ENCODE measurements around the gene TMCC1. TPM values are rescaled to one million over a fixed set of nuclear protein-coding genes. Genes with fewer than 3 reads are reported as not detected.
"Not testable (repeated sequence)": the region's sequence is repeated elsewhere in the genome, so short reads cannot be mapped to it uniquely, and the experiment has no call there.

The TMCC1 gene
- polyA plus RNA-seq, 5 donors = 22.1 to 28.1 (median 26.2) TPM

DNA sequence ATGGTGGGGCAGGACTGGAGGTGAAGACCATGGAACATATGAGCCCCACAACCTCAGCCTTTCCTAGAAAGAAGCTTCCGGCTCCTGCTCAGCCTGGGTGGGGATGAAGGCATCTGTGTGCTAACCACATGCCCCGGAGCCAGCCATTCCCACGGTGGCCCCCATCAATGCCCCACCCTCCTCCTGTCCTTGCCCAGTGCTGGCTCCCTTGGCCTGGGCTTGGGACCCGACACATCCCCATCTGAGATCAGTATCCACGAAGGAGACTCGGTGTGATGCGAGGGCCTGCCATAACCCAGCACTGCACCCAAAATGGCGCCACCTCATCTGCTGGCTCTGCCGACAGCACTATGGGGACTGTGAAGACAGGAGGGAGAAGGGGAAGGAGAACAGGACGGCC is 270.6 kb downstream of the TMCC1 start:
- DNase-seq = no peak

DNA sequence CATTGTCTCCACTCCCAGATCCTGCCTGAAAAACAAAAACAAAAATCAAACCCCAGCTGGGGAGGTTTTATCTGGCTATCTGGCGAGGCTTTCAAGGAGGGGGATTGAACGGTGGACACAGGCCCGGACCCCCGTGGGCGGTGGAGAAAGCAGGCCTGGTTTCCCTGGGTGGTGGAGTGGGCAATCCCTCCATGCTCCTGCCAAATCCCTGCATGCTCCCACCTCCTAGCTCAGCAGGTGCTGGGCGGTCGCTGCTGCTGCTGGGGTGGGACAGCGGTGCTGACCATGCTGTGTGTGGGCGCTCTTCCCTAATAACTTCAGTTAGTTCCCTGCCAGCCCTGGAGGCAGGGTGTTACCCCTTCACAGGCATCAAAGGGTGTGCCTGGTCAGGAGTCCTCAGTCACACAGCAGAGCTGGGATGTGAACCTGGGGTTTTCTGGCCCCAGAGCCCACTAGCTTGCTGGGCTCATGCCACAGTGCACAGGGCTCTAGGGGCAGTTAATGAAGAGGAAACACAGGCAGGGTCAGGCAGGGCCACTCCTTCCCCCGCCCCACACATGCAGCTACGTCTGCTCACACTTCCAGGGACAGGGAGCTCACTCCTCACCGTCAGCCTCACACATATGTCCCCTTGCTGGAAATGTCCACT is 271.2 kb downstream of the TMCC1 start:
- no peak for DNase-seq

DNA sequence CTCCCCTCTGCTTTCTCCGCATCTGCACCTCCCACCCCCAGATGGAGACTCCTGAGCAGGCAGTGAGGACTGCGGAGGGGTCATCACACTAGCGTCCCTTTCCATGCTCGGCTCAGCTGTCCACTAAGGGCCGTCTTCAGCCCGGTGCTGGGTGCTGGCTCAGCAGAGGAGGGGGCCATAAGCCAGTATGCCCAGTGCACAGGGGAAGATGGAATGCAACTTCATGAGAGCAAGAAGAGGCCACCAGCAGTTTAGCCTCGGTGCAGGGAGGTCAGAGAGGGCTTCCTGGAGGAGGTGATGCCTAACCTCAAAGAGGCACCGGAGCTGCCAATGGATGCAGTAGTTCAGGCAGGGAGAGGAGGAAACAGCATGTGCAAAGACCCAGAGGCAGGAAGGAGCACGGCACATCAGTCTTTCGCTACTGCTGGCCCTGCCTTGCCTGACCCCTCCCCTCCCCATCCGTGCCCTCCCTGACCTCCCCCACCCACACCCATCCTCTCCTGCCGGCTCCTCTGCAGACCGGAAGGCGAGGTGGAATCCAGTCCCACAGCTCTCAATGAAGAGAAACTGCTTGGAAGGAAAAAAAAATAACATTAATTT is 271.8 kb downstream of the TMCC1 start:
- DNase-seq = no peak

DNA sequence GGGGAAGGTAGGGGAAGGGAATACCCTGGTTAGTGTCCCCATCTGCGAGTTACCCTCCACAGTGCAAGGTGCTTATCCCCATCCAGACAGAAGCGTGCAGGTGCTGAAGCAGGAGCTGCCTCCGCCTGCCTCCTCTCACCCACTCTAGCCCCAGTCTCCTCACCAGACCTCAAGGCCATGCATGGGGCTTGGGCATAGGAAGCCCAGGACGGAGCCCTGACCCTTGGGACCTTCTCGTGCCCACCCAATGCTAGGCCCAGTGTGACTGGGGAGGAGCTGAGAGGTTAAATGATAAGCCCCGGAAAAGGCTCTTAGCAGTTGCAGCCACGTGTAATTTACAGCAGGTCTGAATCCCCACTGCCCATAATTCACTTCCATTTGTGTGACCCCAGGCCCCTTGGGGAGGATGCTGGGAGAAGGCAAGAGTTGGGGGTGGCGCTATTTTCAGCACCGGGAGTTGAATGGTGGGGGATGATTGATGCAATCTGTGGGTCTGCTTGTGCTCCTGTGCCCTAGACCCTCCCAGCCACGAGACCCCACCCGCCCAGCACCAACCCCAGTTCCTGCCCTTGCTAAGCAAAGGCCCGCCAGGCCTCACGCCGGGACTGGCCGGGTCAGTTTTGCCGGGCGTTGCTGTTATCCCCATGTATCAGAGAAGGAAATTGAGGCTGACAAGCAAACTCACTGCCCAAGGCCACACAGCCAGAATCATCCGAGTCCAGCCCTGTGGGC is 272.5 kb downstream of the TMCC1 start:
- no peak for DNase-seq

DNA sequence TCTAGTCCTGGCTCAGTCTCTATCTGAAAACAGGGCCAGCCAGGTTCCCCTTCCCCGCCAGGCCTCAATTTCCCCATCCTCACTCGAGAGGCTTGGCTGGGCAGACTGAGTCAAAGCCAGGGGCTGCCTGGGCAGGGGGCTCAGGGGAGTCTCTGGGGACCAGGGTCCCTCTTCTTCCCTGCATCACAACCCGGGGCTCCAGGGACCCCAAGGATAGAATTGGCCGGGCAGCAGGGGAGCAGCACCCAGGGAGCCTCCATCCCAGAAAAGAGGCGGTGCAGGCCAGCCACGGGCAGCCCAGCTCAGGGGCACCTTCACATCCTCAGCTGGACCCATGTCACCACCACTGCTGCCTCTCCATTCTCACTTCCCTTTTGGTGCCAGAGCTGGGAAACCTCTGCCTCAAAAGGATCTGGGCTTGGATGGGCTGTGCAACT is 273.8 kb downstream of the TMCC1 start:
- DNase-seq = no peak

DNA sequence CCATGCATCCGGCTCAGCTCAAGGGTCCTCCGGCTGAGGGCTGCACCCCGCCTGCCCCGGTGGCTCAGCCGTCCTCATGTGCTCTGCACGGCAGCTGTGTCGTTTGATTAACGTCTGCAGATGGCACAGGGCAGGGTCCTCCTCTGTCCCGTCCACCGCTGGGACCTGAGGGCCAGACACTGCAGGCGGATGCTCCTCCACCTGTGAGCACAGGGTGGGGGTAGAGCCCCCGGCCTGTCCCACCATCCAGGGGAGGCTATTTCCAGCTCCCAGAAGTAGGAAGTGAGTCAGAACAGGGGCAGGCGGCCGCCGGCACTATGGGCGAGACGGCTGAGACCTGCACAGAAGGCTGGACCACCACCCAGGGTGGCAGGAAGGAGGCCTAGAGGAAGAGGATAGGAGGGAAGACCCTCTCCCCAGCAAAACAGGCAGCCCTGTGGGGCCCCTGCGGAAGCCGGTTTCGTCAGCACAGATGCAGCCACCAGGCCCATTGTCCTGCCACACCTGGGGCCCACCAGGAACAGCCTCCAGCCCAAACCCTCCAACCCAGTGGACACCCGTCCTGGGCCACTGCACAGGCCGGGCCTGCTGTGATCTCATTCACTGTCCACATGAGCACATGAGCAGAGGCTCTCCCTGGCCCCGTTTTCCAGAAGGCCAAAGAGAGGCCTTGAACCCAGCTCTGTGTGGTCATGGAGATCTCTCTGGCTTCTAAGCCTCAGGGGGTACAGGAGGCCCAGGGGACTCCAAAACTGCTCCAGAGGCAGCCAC is 274.4 kb downstream of the TMCC1 start:
- no peak for DNase-seq

DNA sequence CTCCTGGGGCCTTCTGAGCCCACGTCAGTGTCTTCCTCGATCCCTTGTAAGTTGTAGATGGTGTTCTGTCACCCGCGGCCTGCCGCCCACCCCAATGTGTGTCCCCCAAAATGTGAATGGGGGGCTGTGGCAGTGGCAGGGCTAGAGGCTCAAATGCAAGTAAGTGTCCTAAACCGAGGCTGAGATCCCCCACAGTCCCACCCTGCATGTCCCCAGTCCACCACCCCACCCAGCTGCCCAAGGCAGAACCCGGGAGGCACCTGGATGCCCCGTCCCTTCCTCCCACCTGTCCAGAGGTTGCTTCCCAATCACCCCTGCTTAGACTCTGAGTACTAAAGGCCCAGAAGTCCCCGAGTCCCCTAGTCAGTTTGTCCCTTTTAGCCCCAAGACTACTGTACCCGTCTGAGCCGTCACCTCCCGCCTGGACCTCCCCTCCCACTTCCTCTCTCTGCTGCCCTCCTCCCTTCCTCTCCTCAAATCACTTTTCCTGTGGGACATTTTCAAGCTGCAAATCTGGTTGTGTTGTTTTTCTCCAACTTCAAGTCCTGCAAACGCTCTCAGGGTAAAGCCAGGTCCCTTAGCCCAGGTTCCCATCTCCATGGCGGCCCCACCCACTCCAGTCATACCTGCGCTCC is 275.2 kb downstream of the TMCC1 start:
- no peak for DNase-seq

DNA sequence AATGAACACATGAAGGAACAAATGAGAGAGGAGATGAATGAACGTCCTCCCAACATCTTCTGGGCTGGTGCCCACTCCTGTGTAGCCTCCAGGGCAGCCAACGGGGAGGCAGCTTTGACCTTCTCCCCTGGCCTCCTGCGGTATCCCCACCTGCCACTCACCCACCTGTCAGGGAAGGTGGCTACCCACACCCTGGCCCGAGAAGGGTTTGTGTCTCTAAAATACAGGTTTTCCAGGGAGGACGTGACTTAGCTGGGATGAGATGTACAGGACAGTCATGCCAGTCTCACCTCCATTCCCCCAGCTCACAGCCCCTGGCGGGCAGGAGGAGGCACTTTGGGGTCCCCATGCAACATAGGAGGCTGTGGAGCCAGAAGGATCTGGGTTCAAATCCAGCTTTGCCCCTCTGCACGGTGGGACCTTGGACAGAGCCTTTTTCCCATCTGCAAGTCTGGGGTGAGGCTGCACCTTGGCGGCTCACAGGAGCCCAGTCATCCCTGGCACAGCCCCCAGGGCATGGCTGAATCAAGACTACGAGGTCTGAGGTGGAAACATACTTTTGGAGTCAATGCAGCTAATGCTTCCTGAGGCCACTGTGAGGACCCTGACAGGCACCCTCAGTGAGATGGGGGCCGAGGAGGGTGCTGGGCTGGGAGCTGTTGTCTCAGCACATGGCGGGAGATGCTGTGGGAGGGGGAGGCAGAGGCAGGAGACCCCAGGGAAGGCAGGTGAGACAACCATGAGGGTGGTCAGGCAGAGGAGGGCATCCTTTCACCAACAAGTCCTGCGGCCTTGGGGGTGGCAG is 275.9 kb downstream of the TMCC1 start:
- no peak for DNase-seq

DNA sequence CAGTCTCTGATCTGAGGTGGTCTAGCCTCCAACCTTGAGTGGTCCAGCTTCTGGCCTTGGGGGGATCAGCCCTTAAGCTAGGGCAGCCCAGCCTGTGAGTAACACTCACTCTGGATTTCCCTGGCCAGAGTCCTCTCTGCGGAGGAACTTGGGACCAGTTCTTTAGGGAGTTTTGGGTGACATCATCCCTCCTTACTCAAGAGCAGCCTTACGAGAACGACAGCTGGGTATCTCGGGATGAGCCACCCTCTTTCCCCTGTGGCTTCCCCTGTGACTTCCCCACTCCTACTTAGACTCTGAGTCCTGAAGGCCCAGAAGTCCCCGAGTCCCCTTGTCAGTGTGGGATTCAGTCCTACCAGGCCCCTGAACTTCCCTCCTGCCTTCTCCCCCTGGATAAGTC is 276.8 kb downstream of the TMCC1 start:
- DNase-seq = no peak

DNA sequence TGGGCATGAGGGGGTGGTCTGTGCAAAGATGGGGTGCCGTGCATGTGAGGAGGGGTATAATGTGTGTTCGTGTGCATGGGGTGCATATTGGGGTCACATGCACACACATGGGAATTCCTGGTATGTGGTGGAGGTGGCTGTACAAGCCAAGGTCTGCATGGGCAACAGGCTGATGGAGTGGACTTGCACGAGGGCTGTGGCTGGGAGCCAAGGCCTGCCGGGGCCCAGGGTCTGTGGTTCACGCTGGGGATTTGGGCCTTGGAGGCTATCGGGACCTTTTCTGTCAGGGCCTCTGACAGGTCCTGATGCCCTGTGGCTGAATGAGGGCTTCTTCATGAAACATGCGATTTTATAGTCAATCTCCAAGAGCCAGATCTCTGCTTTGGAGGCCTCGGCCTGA is 277.2 kb downstream of the TMCC1 start:
- no peak for DNase-seq

DNA sequence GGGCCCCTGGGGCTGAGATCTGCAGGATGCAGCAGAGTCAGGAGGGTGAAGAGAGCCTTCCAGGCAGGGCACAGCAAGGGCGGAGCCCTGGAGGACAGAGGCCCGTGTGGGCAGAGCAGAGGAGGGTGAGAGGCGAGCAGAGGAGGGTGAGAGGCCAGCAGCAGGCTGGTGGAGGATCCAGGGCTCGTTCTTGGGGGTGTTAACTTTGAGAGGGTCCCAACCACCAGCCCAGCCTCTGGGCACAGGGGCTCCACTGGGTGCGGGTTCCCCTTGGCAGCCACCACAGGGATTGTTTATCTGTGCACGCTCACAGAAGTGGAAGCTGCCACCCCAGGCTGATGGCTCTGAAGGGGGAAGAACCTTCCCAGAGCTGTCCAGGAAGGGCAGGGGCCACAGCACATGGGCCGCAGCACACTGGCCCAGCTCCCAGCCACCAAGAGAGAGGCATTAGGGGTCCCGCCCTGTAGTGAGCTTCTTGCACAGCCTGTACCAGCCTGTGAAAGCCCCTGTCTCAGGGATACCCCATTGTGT is 277.7 kb downstream of the TMCC1 start:
- DNase-seq = no peak

DNA sequence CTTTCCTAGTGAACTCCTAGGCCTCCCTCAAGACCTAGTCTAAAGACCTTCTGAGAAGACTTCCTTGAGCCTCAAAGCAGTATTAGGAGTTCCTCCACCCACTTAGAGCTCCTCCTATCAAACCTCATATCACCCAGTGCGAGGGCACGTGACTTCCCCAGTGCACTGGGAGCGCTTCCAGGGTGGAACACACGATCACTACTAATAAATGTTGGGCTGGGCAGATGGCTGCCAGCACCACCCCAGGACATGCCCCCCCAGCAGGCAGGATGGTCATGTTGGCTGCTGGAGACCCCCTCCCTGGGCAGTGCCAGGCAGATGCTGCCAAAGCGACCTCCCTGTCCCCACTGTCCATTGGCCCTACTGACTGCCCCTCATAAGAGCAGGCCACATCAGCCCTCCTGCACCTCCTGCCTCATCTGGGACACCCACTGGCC is 278.6 kb downstream of the TMCC1 start:
- DNase-seq = no peak

DNA sequence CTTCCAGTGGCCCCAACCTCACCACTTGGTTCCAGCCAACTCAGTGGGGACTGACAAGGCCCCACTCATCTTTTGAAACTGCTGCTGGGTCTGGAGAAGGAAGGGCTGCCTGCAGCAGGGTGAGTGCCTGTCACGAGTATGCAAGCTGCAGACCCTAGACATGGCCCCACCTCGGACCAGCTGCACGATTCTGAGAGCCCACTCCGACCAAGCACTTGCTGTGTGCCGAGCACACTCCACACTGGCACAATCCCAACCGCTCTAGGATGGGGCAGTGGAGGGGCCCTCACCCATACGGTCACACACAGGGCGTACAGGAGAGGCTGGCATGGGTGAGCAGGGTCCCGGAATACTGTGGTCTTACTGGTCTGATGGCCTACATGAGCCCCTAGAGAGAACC is 279.1 kb downstream of the TMCC1 start:
- DNase-seq = no peak

DNA sequence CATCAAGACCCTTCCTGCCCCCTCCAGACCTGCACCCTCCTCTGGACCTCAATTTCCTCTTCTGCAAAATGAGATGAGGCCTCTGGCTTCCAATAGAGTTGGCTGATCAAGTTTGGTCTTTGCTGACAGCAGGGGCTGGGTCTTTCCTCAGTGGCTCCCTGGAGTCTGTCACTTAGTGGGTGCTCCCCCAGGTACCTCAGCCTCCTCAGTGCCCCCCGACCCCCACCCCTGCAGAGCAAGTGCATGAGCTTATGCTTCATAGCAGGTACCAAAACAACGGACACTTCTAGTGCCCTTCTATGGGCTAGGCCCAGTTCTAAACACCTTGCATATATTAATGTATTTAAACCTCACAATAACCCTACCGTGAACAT is 280.2 kb downstream of the TMCC1 start:
- DNase-seq = no peak

DNA sequence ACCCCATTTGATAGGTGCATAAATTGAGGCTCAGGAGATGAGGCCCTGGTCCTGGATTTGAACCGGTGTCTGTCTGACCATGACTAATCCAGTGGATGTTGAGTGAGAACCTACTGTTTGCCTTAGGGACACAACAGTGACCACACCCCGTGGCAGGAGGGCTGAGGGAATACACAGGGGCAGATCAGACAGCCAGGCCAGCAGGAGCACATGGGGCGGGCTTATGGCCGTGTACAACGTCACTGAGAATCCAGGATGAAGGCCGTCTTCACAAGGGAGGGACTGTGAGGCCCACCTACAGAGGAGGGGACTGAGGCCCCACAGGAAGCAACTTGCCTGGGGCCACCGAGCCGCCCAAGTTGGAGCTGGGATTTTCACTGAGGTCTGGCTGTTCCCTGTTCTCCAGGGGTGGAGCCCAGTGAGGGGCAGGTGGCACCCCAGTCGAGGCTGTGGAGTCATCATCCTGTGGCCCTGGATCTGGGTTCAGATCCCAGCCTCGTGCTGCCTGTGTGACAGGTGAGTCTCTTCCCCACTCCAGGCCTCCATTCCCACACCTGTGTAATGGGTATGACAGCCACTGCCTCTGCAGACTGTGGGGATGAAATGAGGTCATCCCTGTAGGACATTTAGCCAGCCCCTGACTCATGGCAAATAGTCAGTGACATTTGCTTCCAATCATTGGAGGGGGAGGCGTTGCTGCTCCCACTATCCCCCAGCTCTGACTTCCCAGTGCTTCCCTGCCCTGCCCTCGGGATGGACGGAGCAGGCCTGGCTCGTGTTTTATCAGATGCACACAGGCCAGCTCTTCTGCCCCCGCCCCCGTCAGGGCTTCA is 280.8 kb downstream of the TMCC1 start:
- DNase-seq = no peak

DNA sequence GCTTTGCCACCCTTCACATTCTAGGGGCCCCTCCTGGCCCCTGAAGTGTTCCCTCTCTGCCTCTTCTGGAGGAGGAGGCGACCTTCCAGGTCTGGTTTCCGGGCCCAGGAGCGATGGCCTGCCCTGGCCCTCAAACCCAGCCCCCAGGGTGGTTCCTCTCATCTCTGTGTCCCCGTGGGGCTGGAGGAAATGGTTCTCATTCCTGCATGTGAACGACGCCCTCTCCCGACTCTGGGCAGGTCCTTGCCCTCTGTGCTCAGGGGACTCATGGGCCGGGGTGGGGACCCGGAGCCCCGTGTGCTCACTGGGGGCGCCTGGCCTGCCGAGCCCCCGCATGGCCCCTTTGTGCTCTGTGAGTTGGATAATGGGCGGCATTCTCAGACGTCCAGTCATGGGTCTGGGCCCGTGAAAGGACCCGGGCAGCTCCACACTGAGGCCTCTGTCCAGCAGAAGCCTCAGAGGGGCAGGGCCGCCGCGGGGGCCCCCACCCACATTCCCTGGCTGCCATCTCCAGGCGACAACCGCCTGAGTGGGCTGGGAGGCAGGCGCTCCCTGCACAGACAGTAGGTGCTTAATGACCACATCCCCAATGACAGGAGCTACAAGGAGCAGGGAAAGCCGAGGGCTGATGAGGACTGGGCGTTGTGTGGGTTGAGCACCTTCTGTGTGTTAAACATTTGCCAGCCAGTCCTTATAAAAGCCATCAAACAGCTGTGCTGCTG is 281.5 kb downstream of the TMCC1 start:
- no peak for DNase-seq

DNA sequence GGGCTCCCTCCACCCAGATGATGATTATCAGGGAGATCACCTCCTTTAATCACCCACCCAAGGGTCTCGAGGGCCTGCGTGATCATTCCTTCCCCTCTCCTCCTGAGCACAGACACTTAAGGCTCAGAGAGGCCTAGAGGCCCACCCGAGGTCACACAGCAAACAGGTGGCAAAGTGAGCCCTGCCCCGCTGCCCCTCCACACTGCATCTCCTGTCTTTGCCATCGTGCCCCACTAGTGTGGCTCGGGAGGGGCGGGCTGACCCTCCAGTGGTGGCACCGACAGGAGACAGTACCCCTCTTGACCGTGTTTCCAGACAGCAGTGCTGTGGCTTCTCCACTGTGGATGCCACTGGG is 282.1 kb downstream of the TMCC1 start:
- no peak for DNase-seq

DNA sequence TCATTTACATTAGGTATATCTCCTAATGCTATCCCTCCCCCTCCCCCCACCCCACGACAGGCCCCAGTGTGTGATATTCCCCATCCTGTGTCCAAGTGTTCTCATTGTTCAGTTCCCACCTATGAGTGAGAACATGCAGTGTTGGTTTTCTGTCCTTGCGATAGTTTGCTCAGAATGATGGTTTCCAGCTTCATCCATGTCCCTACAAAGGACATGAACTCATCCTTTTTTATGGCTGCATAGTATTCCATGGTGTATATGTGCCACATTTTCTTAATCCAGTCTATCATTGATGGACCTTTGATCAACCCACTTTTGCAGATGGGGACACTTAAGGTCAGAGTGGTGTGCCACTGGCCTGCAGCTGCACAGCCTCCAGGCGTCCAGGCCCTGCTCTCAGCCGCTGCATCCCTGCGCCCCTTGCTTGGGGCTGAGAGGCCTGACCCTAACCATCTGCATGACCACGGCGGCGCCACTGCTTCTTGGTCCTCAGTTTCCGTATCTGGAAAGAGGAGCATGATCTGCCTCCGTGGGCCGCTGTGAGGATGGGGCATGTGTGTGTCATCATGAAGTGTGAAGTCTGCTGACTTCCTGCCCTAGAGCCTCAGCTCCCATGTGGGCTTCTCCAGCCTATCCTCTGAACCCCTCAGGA is 282.6 kb downstream of the TMCC1 start:
- not testable (repeated sequence) for DNase-seq

DNA sequence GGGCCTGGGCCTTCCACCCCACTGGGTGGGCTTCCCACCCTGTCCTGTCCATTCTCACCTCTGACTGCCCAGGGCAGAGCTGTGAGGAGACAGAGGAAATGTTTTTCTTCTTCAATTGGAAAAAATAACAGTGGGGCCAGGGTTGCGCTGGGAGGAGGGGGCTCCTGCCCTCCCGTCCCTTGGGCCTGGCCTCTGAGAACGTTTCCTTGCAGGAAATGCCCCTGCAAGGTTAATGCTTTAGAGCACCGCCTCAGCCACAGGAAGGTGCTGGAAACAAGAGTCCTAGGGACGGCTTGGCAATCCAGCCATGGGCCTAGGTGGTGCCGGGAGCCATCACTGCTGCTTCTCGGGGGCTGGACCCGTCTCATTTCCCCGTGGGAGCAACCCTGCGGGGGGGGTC is 283.2 kb downstream of the TMCC1 start:
- DNase-seq = no peak
